Measurements from ENCODE around the gene STAMBPL1. TPM values are rescaled to one million over a fixed set of nuclear protein-coding genes. Genes with fewer than 3 reads are reported as not detected.

Gene STAMBPL1
- total RNA-seq, 1 experiment from 2014 or later = 15.6 TPM

GRCh38 chr10:88886557-88886956, 6.5 kb downstream of the STAMBPL1 start:
- in situ Hi-C loops (cut with HindIII; ENCODE audit: low pct_unique_long_range_greater_than_20kb, low sequenced_read_pairs) = no loop called here
- DNase-seq (ENCODE audit: low read depth) = no peak

GRCh38 chr10:88888810-88889445, 8.9 kb downstream of the STAMBPL1 start:
- in situ Hi-C loops (cut with HindIII; ENCODE audit: low pct_unique_long_range_greater_than_20kb, low sequenced_read_pairs) = no loop called here
- DNase-seq (ENCODE audit: low read depth) = no peak

- no peak for DNase-seq (ENCODE audit: low read depth)
- in situ Hi-C loops (cut with HindIII; ENCODE audit: low pct_unique_long_range_greater_than_20kb, low sequenced_read_pairs) = no loop called here
These were observed 9.7 kb downstream of the STAMBPL1 start for GRCh38 chr10:88889559-88890337.

- in situ Hi-C loops (cut with HindIII; ENCODE audit: low pct_unique_long_range_greater_than_20kb, low sequenced_read_pairs) = no loop called here
- no peak for DNase-seq (ENCODE audit: low read depth)
These were observed 10.8 kb downstream of the STAMBPL1 start for GRCh38 chr10:88890681-88891381.

GRCh38 chr10:88892222-88892967, 12.3 kb downstream of the STAMBPL1 start:
- no peak for DNase-seq (ENCODE audit: low read depth)
- in situ Hi-C loops (cut with HindIII; ENCODE audit: low pct_unique_long_range_greater_than_20kb, low sequenced_read_pairs) = no loop called here

GRCh38 chr10:88893611-88894010, 13.6 kb downstream of the STAMBPL1 start:
- DNase-seq (ENCODE audit: low read depth) = no peak
- in situ Hi-C loops (cut with HindIII; ENCODE audit: low pct_unique_long_range_greater_than_20kb, low sequenced_read_pairs) = no loop called here

- in situ Hi-C loops (cut with HindIII; ENCODE audit: low pct_unique_long_range_greater_than_20kb, low sequenced_read_pairs) = no loop called here
- DNase-seq (ENCODE audit: low read depth) = peak; percentile 29
These were observed 15.2 kb downstream of the STAMBPL1 start for GRCh38 chr10:88895250-88895649.

GRCh38 chr10:88896372-88896993, 16.4 kb downstream of the STAMBPL1 start:
- peak; percentile 67 for DNase-seq (ENCODE audit: low read depth)
- in situ Hi-C loops (cut with HindIII; ENCODE audit: low pct_unique_long_range_greater_than_20kb, low sequenced_read_pairs) = no loop called here

GRCh38 chr10:88896994-88897853, 17.2 kb downstream of the STAMBPL1 start:
- peak; percentile 76 for DNase-seq (ENCODE audit: low read depth)
- in situ Hi-C loops (cut with HindIII; ENCODE audit: low pct_unique_long_range_greater_than_20kb, low sequenced_read_pairs) = no loop called here

- DNase-seq (ENCODE audit: low read depth) = no peak
- in situ Hi-C loops (cut with HindIII; ENCODE audit: low pct_unique_long_range_greater_than_20kb, low sequenced_read_pairs) = no loop called here
These were observed 18.7 kb downstream of the STAMBPL1 start for GRCh38 chr10:88898727-88899126.

- in situ Hi-C loops (cut with HindIII; ENCODE audit: low pct_unique_long_range_greater_than_20kb, low sequenced_read_pairs) = no loop called here
- no peak for DNase-seq (ENCODE audit: low read depth)
These were observed 19.8 kb downstream of the STAMBPL1 start for GRCh38 chr10:88899886-88900285.

- in situ Hi-C loops (cut with HindIII; ENCODE audit: low pct_unique_long_range_greater_than_20kb, low sequenced_read_pairs) = no loop called here
- no peak for DNase-seq (ENCODE audit: low read depth)
These were observed 21.4 kb downstream of the STAMBPL1 start for GRCh38 chr10:88901206-88901983.

- DNase-seq (ENCODE audit: low read depth) = no peak
- in situ Hi-C loops (cut with HindIII; ENCODE audit: low pct_unique_long_range_greater_than_20kb, low sequenced_read_pairs) = no loop called here
These were observed 22.1 kb downstream of the STAMBPL1 start for GRCh38 chr10:88901984-88902789.

GRCh38 chr10:88903715-88904114, 23.7 kb downstream of the STAMBPL1 start:
- in situ Hi-C loops (cut with HindIII; ENCODE audit: low pct_unique_long_range_greater_than_20kb, low sequenced_read_pairs) = no loop called here
- DNase-seq (ENCODE audit: low read depth) = no peak

GRCh38 chr10:88906921-88907320, 26.9 kb downstream of the STAMBPL1 start:
- in situ Hi-C loops (cut with HindIII; ENCODE audit: low pct_unique_long_range_greater_than_20kb, low sequenced_read_pairs) = no loop called here
- DNase-seq (ENCODE audit: low read depth) = no peak

- in situ Hi-C loops (cut with HindIII; ENCODE audit: low pct_unique_long_range_greater_than_20kb, low sequenced_read_pairs) = no loop called here
- no peak for DNase-seq (ENCODE audit: low read depth)
These were observed 28.1 kb downstream of the STAMBPL1 start for GRCh38 chr10:88908194-88908593.

Measured in Caki2 (cell line).